Measurements from ENCODE around the gene EPO.
A peak's percentile ranks its signal among the peaks of the same experiment; 100 is the strongest.

EPO gene

GRCh38 chr7:100720279-100720670, at the start of gene EPO:
Gene EPO (plus strand): TSS chr7:100720468. CDS start chr7:100720981, 513 bp downstream.
- no peak for DNase-seq

GRCh38 chr7:100671353-100672327, 48.6 kb upstream of the EPO start:
- no peak for DNase-seq

- DNase-seq = peak; percentile 85 to 90
Observed at GRCh38 chr7:100673302-100673941, 46.8 kb upstream of the EPO start, which contains the start of gene GNB2. Gene GNB2 (plus strand): TSS chr7:100673740. CDS start chr7:100676266, 2,526 bp downstream.

- no peak for DNase-seq
Observed at GRCh38 chr7:100673942-100674410, 46.3 kb upstream of the EPO start.

- no peak for DNase-seq
Observed at GRCh38 chr7:100674411-100675104, 45.7 kb upstream of the EPO start.

GRCh38 chr7:100675105-100675451, 45.2 kb upstream of the EPO start:
- DNase-seq = no peak

- peak; percentile 59 to 73 for DNase-seq
Observed at GRCh38 chr7:100675581-100676350, 44.5 kb upstream of the EPO start.

- DNase-seq = no peak
Observed at GRCh38 chr7:100676501-100677306, 43.6 kb upstream of the EPO start.

GRCh38 chr7:100677308-100678267, 42.7 kb upstream of the EPO start:
- no peak for DNase-seq

GRCh38 chr7:100678291-100678984, 41.8 kb upstream of the EPO start:
- DNase-seq = no peak

- no peak for DNase-seq
Observed at GRCh38 chr7:100679129-100679926, 40.9 kb upstream of the EPO start.

GRCh38 chr7:100679927-100680575, 40.2 kb upstream of the EPO start:
- no peak for DNase-seq

- no peak for DNase-seq
Observed at GRCh38 chr7:100680576-100681271, 39.5 kb upstream of the EPO start.

GRCh38 chr7:100681491-100682227, 38.6 kb upstream of the EPO start:
- DNase-seq = no peak

GRCh38 chr7:100682228-100682741, 38.0 kb upstream of the EPO start:
- DNase-seq = no peak

- no peak for DNase-seq
Observed at GRCh38 chr7:100682991-100683658, 37.1 kb upstream of the EPO start.
